ENCODE measurements around the gene SPATA12.

SPATA12 gene

GRCh38 chr3:57060089-57060821, at the start of gene SPATA12:
Gene SPATA12, plus strand, starts transcription at chr3:57060664. Its CDS starts 13,031 bp downstream, at chr3:57073695.
- peak; percentile 2 for DNase-seq

- no peak for DNase-seq
Measured at GRCh38 chr3:57011022-57011421, 49.4 kb upstream of the SPATA12 start.

GRCh38 chr3:57012847-57013246, 47.6 kb upstream of the SPATA12 start:
- DNase-seq: no peak

- no peak for DNase-seq
Measured at GRCh38 chr3:57015350-57015729, 45.1 kb upstream of the SPATA12 start.

- DNase-seq: no peak
Measured at GRCh38 chr3:57015912-57016311, 44.6 kb upstream of the SPATA12 start.

- DNase-seq: no peak
Measured at GRCh38 chr3:57017459-57017845, 43.0 kb upstream of the SPATA12 start.

GRCh38 chr3:57018246-57018645, 42.2 kb upstream of the SPATA12 start:
- no peak for DNase-seq

- DNase-seq: no peak
Measured at GRCh38 chr3:57019057-57019456, 41.4 kb upstream of the SPATA12 start.

GRCh38 chr3:57025237-57025636, 35.2 kb upstream of the SPATA12 start:
- DNase-seq: no peak

GRCh38 chr3:57026944-57027343, 33.5 kb upstream of the SPATA12 start:
- no peak for DNase-seq

GRCh38 chr3:57029383-57029782, 31.1 kb upstream of the SPATA12 start:
- DNase-seq: no peak

- peak; percentile 63 for DNase-seq
Measured at GRCh38 chr3:57029924-57030323, 30.5 kb upstream of the SPATA12 start.

GRCh38 chr3:57030721-57031120, 29.7 kb upstream of the SPATA12 start:
- DNase-seq: no peak

- no peak for DNase-seq
Measured at GRCh38 chr3:57031631-57032541, 28.6 kb upstream of the SPATA12 start.

- DNase-seq: no peak
Measured at GRCh38 chr3:57036952-57037351, 23.5 kb upstream of the SPATA12 start.

- no peak for DNase-seq
Measured at GRCh38 chr3:57038466-57039164, 21.8 kb upstream of the SPATA12 start.

- DNase-seq: no peak
Measured at GRCh38 chr3:57041674-57042073, 18.8 kb upstream of the SPATA12 start.

- DNase-seq: no peak
Measured at GRCh38 chr3:57043518-57043917, 16.9 kb upstream of the SPATA12 start.

GRCh38 chr3:57046101-57046765, 14.2 kb upstream of the SPATA12 start:
- no peak for DNase-seq

GRCh38 chr3:57048052-57048671, 12.3 kb upstream of the SPATA12 start:
- DNase-seq: peak; percentile 64

GRCh38 chr3:57048728-57049127, 11.7 kb upstream of the SPATA12 start:
- peak; percentile 64 for DNase-seq

GRCh38 chr3:57052662-57053061, 7.8 kb upstream of the SPATA12 start:
- DNase-seq: no peak

Measured in NCI-H510A treated with DMSO at 0.1 percent for 48 hours (cell line).